Measurements from ENCODE around the gene FAM174C. TPM values are rescaled to one million over a fixed set of nuclear protein-coding genes. Genes with fewer than 3 reads are reported as not detected.

FAM174C gene
- total and polyA plus RNA-seq, 2 donors (not counting 3 experiments of a cell fraction or from before 2014, with no cell fraction given), result 46.7 to 83.9 TPM

GRCh38 chr19:1288833-1289685 is 13.7 kb downstream of the FAM174C start:
- intact Hi-C loops (cut with micrococcal nuclease), result no loop called here
- Histone ChIP-seq H3K27ac (ENCODE audit: insufficient read depth, low read depth, low read length) (no peak overlapping the region), H3K4me1 (ENCODE audit: control insufficient read depth, extremely low read depth, insufficient read depth, low read length) (no peaks in the 10 kb centered on the region), H2AFZ (ENCODE audit: low read depth, low read length) (no peak overlapping the region), H3K4me2 (ENCODE audit: insufficient read depth, low read length) (no peak overlapping the region), H3K9ac (replicated peaks; ENCODE audit: extremely low read depth, insufficient read depth, low read length) (no peak overlapping the region), H3K27me3 (ENCODE audit: control insufficient read depth in 2 of 2, insufficient read depth in 2 of 2, low read length in 2 of 2) (peaks cover 8 to 18% of the 10 kb centered on the region in 2 experiments), H3K79me2 (ENCODE audit: control insufficient read depth, insufficient read depth, low read length) (no peaks in the 10 kb centered on the region), H3K9me3 (replicated peaks; ENCODE audit: control insufficient read depth, insufficient read depth, low read length) (no peaks in the 10 kb centered on the region), H3K9me1 (replicated peaks; ENCODE audit: control insufficient read depth, extremely low read depth, insufficient read depth, low read length) (no peaks in the 10 kb centered on the region), H3K36me3 (ENCODE audit: control insufficient read depth in 2 of 2, extremely low read depth in 1 of 2, insufficient read depth in 2 of 2, low read length in 2 of 2) (no peaks in the 10 kb centered on the region), H3K4me3 (replicated peaks in 1 of 3; ENCODE audit: insufficient read depth in 1 of 3, low read depth in 1 of 3, low read length in 3 of 3) (no peak overlapping the region), H4K20me1 (replicated peaks; ENCODE audit: control insufficient read depth, extremely low read depth, insufficient read depth, low read length) (no peaks in the 10 kb centered on the region)
- no peak for TF ChIP-seq POLR2A (IDR thresholded peaks at IDR 0.05; ENCODE audit: low read depth, low read length)
- TF ChIP-seq MYC (IDR thresholded peaks at IDR 0.05; ENCODE audit: low read depth, low read length), result no peak
- TF ChIP-seq FOS (IDR thresholded peaks at IDR 0.05; ENCODE audit: borderline replicate concordance, insufficient read depth, low read length), result no peak
- TF ChIP-seq POLR2AphosphoS5 (IDR thresholded peaks at IDR 0.05; ENCODE audit: insufficient read depth, low read depth, low read length), result no peak
- TF ChIP-seq GATA2 (IDR thresholded peaks at IDR 0.05; ENCODE audit: insufficient read depth, insufficient read length, low read depth, low read length), result no peak
- TF ChIP-seq EZH2 (IDR thresholded peaks at IDR 0.05; ENCODE audit: borderline replicate concordance, low read depth, low read length, severe bottlenecking), result no peak
- TF ChIP-seq MAX (IDR thresholded peaks at IDR 0.05; ENCODE audit: insufficient read depth, insufficient read length), result no peak
- no peak for TF ChIP-seq JUN (IDR thresholded peaks at IDR 0.05; ENCODE audit: borderline replicate concordance, insufficient read depth, insufficient read length, low read depth)
- no peak for TF ChIP-seq CTCF (IDR thresholded peaks at IDR 0.05; ENCODE audit: extremely low read depth in 1 of 2, insufficient read depth in 1 of 2, low read depth in 1 of 2, low read length in 2 of 2)
- dilution Hi-C loops (cut with MboI; ENCODE audit: extremely low pct_ligation_motif_present, low sequenced_read_pairs), result no loop called here
- no TSS peak for BruUV-seq (replicated peaks)
- DNase-seq (ENCODE audit: low read depth, low spot score), result no peak
- POLR2A ChIA-PET, result no interaction called here
- CTCF ChIA-PET, result no interaction called here
- FAIRE-seq, result no peak
